Anterior cingulate cortex (tissue), 58 donors: ENCODE measurements around the gene APAF1.

Experiments
- DNase-seq, 58 donors: peaks; one replicate each; lab custom pipeline; 2025; lab: John Stamatoyannopoulos, UW

Gene APAF1

GRCh38 chr12:98660521-98660920 lies 15.4 kb downstream of the APAF1 start:
- DNase-seq = no peak

- DNase-seq = no peak
Measured at GRCh38 chr12:98669751-98670150, 24.7 kb downstream of the APAF1 start.

DNA sequence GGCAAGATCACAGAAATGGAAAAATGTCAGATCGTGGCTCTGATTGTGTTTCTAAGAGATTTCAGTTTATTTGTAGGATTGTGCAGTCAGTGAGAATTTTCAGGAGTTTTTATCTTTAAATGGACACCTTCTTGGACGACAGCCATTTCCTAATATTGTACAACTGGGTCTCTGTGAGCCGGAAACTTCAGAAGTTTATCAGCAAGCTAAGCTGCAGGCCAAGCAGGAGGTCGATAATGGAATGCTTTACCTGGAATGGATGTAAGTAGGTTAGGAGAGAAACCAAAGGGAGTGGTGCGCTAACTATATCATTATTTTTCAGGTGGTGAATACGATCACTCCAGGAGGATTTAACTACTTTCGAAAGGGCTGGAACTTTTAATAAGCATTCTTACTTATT lies 26.4 kb downstream of the APAF1 start:
- DNase-seq = no peak

GRCh38 chr12:98674841-98675240 lies 29.8 kb downstream of the APAF1 start:
- no peak for DNase-seq

DNA sequence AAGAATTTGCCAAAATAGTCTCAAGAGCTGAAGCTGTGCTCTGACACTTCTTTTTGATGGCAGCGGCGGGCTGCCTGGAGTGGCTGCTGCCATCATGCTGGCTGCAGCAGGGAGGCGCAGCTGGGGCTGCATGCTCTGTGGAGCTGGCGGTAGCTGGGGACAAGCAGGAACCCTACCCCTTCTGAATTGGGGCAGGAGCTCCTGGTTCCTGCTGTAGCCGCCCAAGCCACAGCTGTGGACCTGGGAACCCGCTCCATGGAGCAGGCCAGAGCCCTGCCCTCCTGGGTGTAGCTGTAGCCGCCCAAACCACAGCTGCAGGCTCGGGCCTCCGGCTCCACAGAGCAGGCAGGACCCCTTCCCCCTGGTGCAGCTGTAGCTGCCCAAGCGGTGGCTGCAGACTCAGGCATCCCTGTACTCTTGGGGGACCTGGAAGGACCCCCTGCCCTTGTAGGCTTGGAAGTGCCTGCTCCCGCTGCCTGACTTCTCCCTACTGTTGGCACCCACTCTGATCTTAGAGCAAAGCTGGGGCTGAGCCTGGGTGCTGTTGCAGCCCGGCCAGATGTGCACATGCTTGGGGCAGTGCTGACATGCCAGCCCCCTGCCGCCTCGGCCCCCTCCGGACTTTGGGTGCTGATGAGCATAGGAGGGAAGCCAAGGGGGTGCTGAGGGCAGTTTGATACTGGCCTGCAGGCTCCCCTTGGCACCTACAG lies 33.3 kb downstream of the APAF1 start:
- DNase-seq = no peak

- no peak for DNase-seq
Measured at GRCh38 chr12:98678946-98679610, 34.0 kb downstream of the APAF1 start.

DNA sequence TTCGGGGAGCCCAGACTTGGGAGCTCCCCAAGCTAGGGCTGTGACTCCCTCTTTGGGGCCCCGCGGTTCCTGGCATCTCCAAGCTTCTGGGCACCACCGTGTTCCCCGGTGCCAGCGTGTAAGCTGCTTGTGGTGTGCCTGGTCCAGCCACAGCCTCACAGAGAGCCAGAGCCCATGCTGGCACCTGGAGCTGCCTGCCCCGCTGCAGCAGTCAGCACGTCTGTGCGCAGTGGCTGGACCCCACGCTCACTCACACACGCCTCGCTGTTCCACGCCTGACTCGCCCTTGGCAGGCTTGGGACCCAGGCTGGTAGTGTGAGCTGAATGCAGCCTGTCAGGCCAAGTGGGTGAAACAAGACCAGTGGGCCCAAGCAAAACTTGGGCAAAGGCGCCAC lies 34.5 kb downstream of the APAF1 start:
- DNase-seq = no peak

DNA sequence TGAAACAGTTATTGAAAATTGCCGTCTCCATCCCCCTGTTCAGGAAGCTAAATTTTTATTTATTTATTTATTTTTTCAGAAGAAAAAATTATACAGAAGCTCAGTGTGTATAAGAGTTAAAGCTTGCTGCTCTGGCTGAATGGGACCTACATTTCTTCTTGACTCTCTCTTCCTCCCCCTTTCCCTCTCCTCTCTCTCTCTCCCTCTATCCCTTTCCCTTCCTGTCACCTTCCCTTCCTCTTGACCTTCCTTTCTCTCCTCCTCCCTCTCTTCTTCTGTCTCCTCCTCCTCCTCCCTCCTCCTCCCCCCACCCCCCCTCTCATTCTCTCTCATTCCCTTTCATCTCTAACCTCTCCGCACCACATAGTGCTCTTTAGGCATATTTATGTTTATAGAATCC lies 39.1 kb downstream of the APAF1 start:
- no peak for DNase-seq

- no peak for DNase-seq
Measured at GRCh38 chr12:98686603-98687002, 41.5 kb downstream of the APAF1 start.

DNA sequence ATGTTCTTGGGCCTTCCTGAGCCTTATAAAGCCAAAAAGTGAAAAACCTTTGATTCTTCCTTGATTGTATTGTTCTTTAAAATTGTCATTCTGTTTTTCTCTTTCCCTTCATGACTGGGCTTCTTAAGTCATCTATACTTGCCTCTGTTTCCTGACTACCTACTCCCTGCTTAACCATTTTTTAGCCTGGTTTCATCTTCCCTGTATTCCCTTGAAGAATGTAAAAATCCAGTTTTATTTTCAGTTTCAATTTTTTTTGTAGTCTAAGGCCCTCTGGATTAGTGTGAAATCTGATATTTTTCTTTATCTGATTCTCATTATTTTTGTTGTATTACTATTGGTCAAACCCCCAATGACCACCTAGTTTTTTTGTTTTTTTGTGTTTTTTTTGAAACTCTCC lies 46.3 kb downstream of the APAF1 start:
- no peak for DNase-seq

DNA sequence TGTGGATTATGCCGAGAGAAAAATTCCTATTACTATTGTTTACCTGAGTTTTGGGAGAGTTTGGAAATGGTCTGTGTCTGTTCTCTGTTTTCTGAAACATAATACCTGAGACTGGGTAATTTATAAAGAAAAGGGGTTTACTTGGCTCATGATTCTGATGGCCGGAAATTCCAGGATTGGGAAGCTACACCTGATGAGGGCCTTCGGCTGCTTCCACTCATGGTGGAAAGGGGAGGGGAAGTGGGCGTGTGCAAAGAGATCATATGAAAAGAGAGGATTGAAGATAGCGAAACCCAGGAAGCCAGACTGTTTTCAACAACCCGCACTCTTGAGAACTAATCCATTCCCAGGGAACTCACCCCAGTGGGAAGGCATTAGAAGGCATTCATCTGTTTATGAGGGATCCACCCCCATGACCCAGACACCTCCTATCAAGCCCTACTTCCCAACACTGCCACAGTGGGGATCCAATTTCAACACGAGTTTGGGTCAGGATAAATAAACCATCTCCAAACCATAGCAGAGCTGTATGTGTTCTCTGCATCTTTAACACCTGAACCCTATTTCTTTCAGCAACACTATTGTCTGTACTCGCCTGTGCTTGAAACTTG lies 51.1 kb downstream of the APAF1 start:
- DNase-seq = no peak

GRCh38 chr12:98697209-98697608 lies 52.1 kb downstream of the APAF1 start:
- no peak for DNase-seq

DNA sequence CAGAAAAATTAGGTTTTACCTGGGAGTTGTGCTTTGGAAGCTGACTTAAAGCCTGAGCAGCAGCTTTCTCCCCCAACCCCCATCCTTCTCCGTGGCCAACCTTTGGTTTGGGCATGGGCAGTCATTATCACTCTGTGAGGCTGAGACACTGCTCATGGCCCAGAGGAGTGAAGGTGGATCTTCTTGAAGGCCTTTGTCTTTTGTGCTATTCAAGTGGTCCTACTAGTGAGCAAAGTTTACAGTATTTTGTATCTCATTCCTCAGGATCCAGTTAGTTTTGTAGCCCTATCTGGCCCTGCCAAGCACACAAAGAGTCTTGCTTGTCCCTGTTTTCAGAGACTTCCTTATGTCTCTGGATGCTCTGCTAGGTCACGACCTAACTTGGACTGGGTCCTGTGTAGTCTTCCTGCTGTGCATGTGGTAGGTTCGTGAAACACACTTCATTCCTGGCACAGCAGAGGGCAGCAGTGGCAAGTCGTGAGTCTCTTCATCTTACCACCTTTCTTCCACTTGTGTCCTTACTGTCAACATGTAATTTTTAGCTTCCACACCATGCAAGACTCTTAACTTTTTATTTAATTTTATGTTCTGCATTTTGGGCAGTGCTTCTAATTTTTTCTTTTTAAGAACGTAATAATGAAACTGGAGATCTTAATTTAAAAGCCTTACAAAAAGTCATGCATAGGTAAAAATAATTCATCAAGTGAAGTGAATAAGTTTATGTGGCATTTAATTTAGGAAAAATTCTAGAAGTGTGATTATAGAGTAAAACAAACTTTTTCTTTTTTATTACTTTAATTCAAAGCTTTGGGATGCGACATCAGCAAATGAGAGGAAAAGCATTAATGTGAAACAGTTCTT lies 53.7 kb downstream of the APAF1 start:
- DNase-seq = peak in 53 of 58 donors; percentile 2 to 75 (median 46)

DNA sequence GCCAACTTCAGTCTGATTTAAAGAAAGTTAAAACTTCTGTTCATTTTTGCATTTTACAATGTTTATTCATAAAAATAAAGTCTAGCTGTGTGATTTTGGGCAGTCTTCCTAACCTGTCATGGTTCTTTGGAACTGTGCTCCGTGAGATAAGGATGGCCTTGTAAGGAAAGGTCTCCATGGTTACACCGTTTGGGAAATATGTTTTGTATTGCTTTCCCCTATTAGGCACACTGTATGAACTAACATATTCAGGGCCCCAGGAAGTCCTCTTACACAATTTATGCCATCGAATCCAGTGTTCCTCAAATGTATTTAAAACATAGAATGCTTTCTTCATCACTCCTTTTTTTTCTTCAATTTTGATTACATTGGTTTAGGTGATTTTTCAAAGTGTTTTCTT lies 54.5 kb downstream of the APAF1 start:
- DNase-seq = no peak

GRCh38 chr12:98701166-98701565 lies 56.1 kb downstream of the APAF1 start:
- no peak for DNase-seq

GRCh38 chr12:98709022-98709421 lies 63.9 kb downstream of the APAF1 start:
- no peak for DNase-seq

- DNase-seq = no peak
Measured at GRCh38 chr12:98714426-98714825, 69.3 kb downstream of the APAF1 start.

DNA sequence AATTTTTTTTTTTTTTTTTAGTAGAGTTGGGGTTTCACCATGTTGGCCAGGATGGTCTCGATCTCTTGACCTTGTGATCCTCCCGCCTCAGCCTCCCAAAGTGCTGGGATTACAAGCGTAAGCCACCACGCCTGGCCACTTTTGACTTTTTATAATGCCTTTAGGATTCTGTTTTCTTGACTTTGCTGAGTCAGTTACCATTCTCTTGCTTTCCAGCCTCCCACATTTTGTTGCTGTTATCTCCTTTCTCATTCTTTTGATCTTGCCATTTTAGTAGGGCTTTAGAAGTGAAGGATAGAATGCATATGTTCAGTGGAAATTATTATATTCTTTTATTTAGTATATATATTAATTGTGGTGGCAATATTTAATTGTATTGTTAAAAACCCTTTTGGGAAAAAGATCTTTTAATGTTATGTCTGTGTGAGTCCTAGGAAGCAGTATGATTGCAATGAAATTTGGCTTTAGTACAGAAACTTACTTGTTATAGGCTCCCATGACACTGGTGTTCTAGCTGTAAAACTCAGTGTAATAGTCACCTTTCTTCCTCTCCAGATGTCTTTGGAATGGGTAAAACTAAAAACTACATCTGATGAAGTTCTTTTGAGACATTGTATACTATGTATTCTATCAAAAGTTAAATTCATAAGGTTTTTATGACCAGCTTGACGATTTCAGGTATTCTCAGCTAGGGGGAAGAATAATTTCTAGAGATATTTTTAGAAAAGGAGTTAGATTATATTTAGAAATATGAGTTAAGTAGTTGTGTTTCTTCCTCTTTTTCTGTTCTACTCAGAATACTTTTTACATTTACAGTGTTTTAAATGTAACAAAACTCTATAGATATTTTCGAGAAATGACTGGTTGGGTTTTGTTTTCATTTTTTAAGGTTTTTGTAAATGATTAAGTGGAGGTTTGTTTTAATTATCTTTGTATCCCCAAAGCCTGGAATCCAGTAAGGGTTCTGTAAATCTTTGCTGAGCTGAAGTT lies 74.7 kb downstream of the APAF1 start:
- no peak for DNase-seq

GRCh38 chr12:98721204-98721702 lies 76.2 kb downstream of the APAF1 start:
- DNase-seq = no peak
